GM23248 (cell line): ENCODE results near the gene MAST1.

Experiments used
- EZH2 ChIP-seq: fragments of 200-600 bp; sonication (generic); IDR thresholded peaks from 2 replicates; pipeline ENCODE4 v1.6.1; 2018; ENCODE audit warnings: antibody characterized with exemption, mild to moderate bottlenecking; ENCODE audit not compliant: insufficient read depth, poor library complexity, severe bottlenecking
- EZH2phosphoT487 ChIP-seq: fragments of 200-600 bp; sonication (generic); IDR thresholded peaks from 2 replicates; pipeline ENCODE4 v1.6.1; 2018; ENCODE audit warnings: antibody characterized with exemption, moderate library complexity, mild to moderate bottlenecking, low read depth; ENCODE audit not compliant: insufficient read depth

- TF ChIP-seq EZH2 (no peak), EZH2phosphoT487 (no peak)
Measured at GRCh38 chr19:12842511-12842910, 4.2 kb downstream of the MAST1 start.
